Activated T-cell treated with anti-CD3 and anti-CD28 coated beads for 4 hours (primary cell): ENCODE results near the gene PSMB9.

Experiments used
- DNase-seq: peaks from one replicate; pipeline ENCODE4 v3.0.0-alpha.2; 2020

The PSMB9 gene

GRCh38 chr6:32840604-32841246, 13.3 kb upstream of the PSMB9 start:
- no peak for DNase-seq

GRCh38 chr6:32842021-32842650, 11.9 kb upstream of the PSMB9 start:
- no peak for DNase-seq

GRCh38 chr6:32842690-32843089, 11.3 kb upstream of the PSMB9 start:
- no peak for DNase-seq

GRCh38 chr6:32843331-32843978, 10.5 kb upstream of the PSMB9 start:
- no peak for DNase-seq

GRCh38 chr6:32843979-32844838, 9.8 kb upstream of the PSMB9 start, which contains the start of gene PSMB8:
Gene PSMB8 (minus strand): TSS chr6:32844047. CDS start chr6:32843996, 51 bp downstream.
- DNase-seq = peak; percentile 99

- DNase-seq = no peak
Measured at GRCh38 chr6:32844839-32845383, 9.1 kb upstream of the PSMB9 start.

- DNase-seq = no peak
Measured at GRCh38 chr6:32845384-32845884, 8.6 kb upstream of the PSMB9 start.

GRCh38 chr6:32847004-32847403, 7.0 kb upstream of the PSMB9 start:
- no peak for DNase-seq

GRCh38 chr6:32847795-32848194, 6.2 kb upstream of the PSMB9 start:
- DNase-seq = no peak

GRCh38 chr6:32849126-32849525, 4.9 kb upstream of the PSMB9 start:
- no peak for DNase-seq

GRCh38 chr6:32851025-32851424, 3.0 kb upstream of the PSMB9 start:
- DNase-seq = no peak

- no peak for DNase-seq
Measured at GRCh38 chr6:32852018-32852843, 1.8 kb upstream of the PSMB9 start.

- no peak for DNase-seq
Measured at GRCh38 chr6:32852844-32853540, 1.0 kb upstream of the PSMB9 start.

GRCh38 chr6:32854376-32855178, 585 bp downstream of the PSMB9 start:
- DNase-seq = peak; percentile 63

- no peak for DNase-seq
Measured at GRCh38 chr6:32855467-32856174, 1.6 kb downstream of the PSMB9 start.

GRCh38 chr6:32857156-32857891, 3.3 kb downstream of the PSMB9 start:
- DNase-seq = no peak

- DNase-seq = no peak
Measured at GRCh38 chr6:32858194-32858593, 4.2 kb downstream of the PSMB9 start.

- DNase-seq = no peak
Measured at GRCh38 chr6:32860674-32861073, 6.7 kb downstream of the PSMB9 start.

GRCh38 chr6:32862725-32863124, 8.7 kb downstream of the PSMB9 start:
- no peak for DNase-seq
